Measurements from ENCODE around the gene CENPM. TPM values are rescaled to one million over a fixed set of nuclear protein-coding genes. Genes with fewer than 3 reads are reported as not detected.

The CENPM gene
- total and polyA plus RNA-seq, 9 donors = 0.25 to 8.0 (median 1.8) TPM; not detected in 3

DNA sequence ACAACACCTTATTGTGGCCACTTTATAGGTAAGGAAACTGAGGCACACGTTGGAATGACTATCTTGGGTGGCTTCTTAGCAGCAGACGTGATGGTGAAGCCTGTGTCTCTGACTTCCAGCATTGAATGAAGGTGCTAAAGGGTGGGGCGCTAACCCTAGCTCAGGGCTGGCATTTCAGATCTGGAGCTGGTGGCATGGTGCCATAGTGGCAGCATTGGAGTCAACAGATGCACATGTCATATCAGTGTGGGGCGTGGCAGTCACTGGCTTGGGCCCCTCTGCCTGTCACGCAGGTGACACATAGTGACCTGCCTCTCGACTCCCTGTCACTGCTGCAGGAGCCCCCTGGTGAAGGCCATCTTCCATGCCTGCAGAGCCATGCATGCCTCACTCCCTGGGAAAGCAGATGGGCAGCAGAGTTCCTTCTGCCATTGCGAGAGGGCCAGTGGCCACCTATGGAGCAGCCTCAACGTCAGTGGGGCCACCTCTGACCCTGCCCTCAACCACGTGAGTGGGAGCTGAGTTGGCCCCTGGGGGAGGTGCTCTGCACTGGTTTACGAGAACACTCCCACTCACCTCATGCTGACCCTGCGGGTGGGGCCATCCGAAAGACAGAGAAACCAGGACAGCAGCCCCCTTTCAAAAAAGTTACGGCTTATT, 46.8 kb downstream of the CENPM start:
- Histone ChIP-seq H3K27ac (no peak overlapping the region), H3K4me3 (no peak overlapping the region), H3K4me1 (ENCODE audit: insufficient read depth) (no peaks in the 10 kb centered on the region), H3K9me3 (no peaks in the 10 kb centered on the region), H3K36me3 (no peaks in the 10 kb centered on the region), H3K27me3 (no peaks in the 10 kb centered on the region)
- intact Hi-C loops (cut with DNase I) = no loop called here
- TF ChIP-seq EP300 (IDR thresholded peaks at IDR 0.05) (no peak), POLR2A (IDR thresholded peaks at IDR 0.05) (no peak)
- TF ChIP-seq, protein P1, sequence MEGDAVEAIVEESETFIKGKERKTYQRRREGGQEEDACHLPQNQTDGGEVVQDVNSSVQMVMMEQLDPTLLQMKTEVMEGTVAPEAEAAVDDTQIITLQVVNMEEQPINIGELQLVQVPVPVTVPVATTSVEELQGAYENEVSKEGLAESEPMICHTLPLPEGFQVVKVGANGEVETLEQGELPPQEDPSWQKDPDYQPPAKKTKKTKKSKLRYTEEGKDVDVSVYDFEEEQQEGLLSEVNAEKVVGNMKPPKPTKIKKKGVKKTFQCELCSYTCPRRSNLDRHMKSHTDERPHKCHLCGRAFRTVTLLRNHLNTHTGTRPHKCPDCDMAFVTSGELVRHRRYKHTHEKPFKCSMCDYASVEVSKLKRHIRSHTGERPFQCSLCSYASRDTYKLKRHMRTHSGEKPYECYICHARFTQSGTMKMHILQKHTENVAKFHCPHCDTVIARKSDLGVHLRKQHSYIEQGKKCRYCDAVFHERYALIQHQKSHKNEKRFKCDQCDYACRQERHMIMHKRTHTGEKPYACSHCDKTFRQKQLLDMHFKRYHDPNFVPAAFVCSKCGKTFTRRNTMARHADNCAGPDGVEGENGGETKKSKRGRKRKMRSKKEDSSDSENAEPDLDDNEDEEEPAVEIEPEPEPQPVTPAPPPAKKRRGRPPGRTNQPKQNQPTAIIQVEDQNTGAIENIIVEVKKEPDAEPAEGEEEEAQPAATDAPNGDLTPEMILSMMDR (IDR thresholded peaks at IDR 0.05) = no peak
- 74 to 83% (median 81%) methylated on average over 13 of the region's 13 CpGs for WGBS, 3 donors
- DNase-seq = no peak

DNA sequence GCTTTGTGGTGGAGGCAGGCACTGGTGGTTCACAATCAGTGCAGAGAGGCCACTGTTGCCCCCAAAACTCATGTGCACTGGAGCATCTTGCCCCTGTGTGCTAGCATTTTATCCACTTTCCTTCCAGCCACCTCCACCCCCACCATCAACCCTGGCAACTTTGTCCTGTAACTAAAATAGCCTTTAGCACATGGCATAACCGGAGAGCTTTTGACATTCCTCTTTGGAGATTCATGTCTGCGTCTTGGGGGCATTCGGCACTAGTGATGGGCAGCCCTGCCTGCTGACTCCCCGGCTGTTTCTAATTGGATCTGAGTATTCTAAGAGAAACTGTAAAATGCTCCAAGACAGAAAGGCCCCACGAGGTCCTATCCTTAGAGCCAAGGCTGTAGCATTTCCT, 47.8 kb downstream of the CENPM start:
- no peak overlapping the region for H3K27ac ChIP-seq
- intact Hi-C loops (cut with DNase I) = no loop called here
- no peaks in the 10 kb centered on the region for H3K9me3 ChIP-seq
- H3K4me3 ChIP-seq = no peak overlapping the region
- TF ChIP-seq, protein P1 (IDR thresholded peaks at IDR 0.05) = no peak
- TF ChIP-seq POLR2A (IDR thresholded peaks at IDR 0.05) = no peak
- no peak for TF ChIP-seq EP300 (IDR thresholded peaks at IDR 0.05)
- H3K27me3 ChIP-seq = no peaks in the 10 kb centered on the region
- no peak for DNase-seq
- no peaks in the 10 kb centered on the region for H3K36me3 ChIP-seq
- 82 to 88% (median 83%) methylated on average over 5 of the region's 5 CpGs for WGBS, 3 donors
- no peaks in the 10 kb centered on the region for H3K4me1 ChIP-seq (ENCODE audit: insufficient read depth)

DNA sequence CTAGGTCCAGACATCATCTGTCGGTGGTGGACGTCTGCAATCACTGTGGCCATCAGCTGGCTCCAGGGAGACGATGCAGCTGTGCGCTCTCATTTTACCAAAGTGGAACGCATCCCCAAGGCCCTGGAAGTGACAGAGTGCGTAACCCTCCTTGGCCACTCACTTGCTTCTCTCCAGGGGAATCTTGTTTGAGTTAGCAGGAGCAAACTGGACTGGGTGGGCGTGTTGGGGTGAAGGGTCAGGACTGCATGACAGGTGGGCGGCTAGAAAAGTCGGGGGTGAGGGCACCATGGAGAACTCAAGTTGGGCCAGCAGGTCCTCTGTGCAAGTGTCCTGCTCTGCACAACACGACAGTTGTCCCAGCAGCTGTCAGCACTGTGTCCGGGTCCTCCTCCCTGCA, 48.3 kb downstream of the CENPM start:
- Histone ChIP-seq H3K27me3 (no peaks in the 10 kb centered on the region), H3K36me3 (no peaks in the 10 kb centered on the region), H3K9me3 (no peaks in the 10 kb centered on the region), H3K4me3 (no peak overlapping the region), H3K4me1 (ENCODE audit: insufficient read depth) (no peaks in the 10 kb centered on the region), H3K27ac (no peak overlapping the region)
- DNase-seq = no peak
- TF ChIP-seq, protein P1 (IDR thresholded peaks at IDR 0.05) = no peak
- no peak for TF ChIP-seq EP300 (IDR thresholded peaks at IDR 0.05)
- no peak for TF ChIP-seq POLR2A (IDR thresholded peaks at IDR 0.05)
- intact Hi-C loops (cut with DNase I) = no loop called here
- WGBS, 3 donors = 80 to 85% (median 85%) methylated on average over 11 of the region's 11 CpGs

DNA sequence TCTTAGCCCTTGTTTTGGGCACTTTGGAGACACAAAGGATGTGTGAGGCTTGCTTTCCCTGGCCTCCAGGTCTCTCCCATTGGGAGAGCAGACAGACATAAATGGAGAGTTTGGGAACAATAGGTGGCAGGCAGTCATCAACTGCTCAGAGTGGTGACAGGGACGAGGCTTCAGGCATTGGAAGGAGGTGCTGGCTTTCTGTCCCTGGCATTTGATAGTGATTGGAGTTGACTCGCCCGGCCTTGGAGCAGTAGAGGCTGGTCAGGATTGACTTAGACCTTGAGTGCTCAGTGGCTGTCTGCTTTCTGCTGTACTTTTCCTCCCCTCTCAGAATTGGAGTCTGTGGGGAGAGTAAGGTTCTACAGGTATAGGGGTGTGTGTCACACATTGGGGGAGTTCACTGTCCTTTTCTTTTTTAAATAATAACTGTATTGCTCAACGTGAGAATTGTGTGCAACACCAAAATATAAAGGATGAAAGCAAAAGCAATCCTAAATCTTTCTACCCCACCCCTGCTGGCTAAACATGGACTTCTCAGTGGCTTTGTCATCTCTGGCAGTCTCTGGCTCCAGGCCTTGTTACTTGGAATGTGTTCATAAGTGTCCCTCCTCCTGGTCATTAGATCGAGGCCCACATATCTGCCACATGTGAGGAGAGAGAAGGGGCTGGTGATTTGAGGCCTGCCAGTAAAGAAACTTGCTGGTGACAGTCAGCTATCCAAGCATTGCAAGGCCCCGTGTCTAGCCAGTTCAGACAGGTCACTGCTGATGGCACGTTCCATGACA, 53.2 kb downstream of the CENPM start:
- Histone ChIP-seq H3K4me3 (no peak overlapping the region), H3K36me3 (no peaks in the 10 kb centered on the region), H3K27me3 (no peaks in the 10 kb centered on the region), H3K4me1 (ENCODE audit: insufficient read depth) (no peaks in the 10 kb centered on the region), H3K27ac (no peak overlapping the region), H3K9me3 (no peaks in the 10 kb centered on the region)
- 83 to 85% (median 84%) methylated on average over 7 of the region's 7 CpGs for WGBS, 3 donors
- no peak for DNase-seq
- TF ChIP-seq, protein P1 (IDR thresholded peaks at IDR 0.05) = no peak
- TF ChIP-seq POLR2A (IDR thresholded peaks at IDR 0.05) = no peak
- no peak for TF ChIP-seq EP300 (IDR thresholded peaks at IDR 0.05)
- intact Hi-C loops (cut with DNase I) = no loop called here
